Fibroblast of skin of back (primary cell): Measurements from ENCODE around the gene CAMK2N1.

Source experiments
- DNase-seq: peaks from one replicate; pipeline ENCODE4 v3.0.0-alpha.2; 2013

Gene CAMK2N1

GRCh38 chr1:20443703-20444586 lies 42.1 kb downstream of the CAMK2N1 start:
- DNase-seq: no peak

- no peak for DNase-seq
Measured at GRCh38 chr1:20442920-20443625, 42.9 kb downstream of the CAMK2N1 start.

- DNase-seq: peak; percentile 58
Measured at GRCh38 chr1:20440785-20441200, 45.2 kb downstream of the CAMK2N1 start.

GRCh38 chr1:20439282-20439681 lies 46.7 kb downstream of the CAMK2N1 start:
- DNase-seq: peak; percentile 26

GRCh38 chr1:20437640-20438039 lies 48.4 kb downstream of the CAMK2N1 start:
- no peak for DNase-seq

GRCh38 chr1:20432891-20433290 lies 53.1 kb downstream of the CAMK2N1 start:
- no peak for DNase-seq
